Neural cell (in vitro differentiated cells): ENCODE results near the gene NACA2. TPM values are rescaled to one million over a fixed set of nuclear protein-coding genes. Genes with fewer than 3 reads are reported as not detected.

Experiments
- H2AFZ ChIP-seq: fragments of 200-600, 300-800 bp; sonication (generic), shearing (Covaris generic); 2 replicates; pipeline ENCODE4 v1.6.0; 2014; ENCODE audit warnings: low read depth, mild to moderate bottlenecking, antibody characterized with exemption, low read length, moderate library complexity
- H3F3A ChIP-seq: fragments of 200-600 bp; shearing (Covaris generic); 2 replicates; pipeline ENCODE4 v1.6.1; 2016; ENCODE audit warnings: mild to moderate bottlenecking, moderate library complexity, mixed read lengths, antibody characterized with exemption, low read length; ENCODE audit not compliant: insufficient read depth, poor library complexity, severe bottlenecking
- H3K27ac ChIP-seq: fragments of 200-600, 300-800 bp; sonication (generic), shearing (Covaris generic); 2 replicates; pipeline ENCODE4 v1.5.1; 2014; ENCODE audit warnings: mild to moderate bottlenecking, low read length, moderate library complexity
- H3K27me3 ChIP-seq: fragments of 300-800, 200-600 bp; sonication (generic), shearing (Covaris generic); 2 replicates; pipeline ENCODE4 v1.6.0; 2014; ENCODE audit warnings: mild to moderate bottlenecking, low read depth, low read length, moderate library complexity; ENCODE audit not compliant: insufficient read depth
- H3K36me3 ChIP-seq: fragments of 300-800, 200-600 bp; sonication (generic), shearing (Covaris generic); 2 replicates; pipeline ENCODE4 v1.5.1; 2014; ENCODE audit warnings: mild to moderate bottlenecking, antibody characterized with exemption, low read length, moderate library complexity; ENCODE audit not compliant: insufficient read depth
- H3K4me2 ChIP-seq: fragments of 300-800, 200-600 bp; sonication (generic), shearing (Covaris generic); 2 replicates; pipeline ENCODE4 v1.6.0; 2014; ENCODE audit warnings: mild to moderate bottlenecking, low read length
- H3K4me3 ChIP-seq: fragments of 300-800, 200-600 bp; sonication (generic), shearing (Covaris generic); 2 replicates; pipeline ENCODE4 v1.5.1; 2014; ENCODE audit warnings: mild to moderate bottlenecking, low read length, moderate library complexity
- H3K79me2 ChIP-seq: fragments of 200-600 bp; shearing (Covaris generic); replicated peaks from 2 replicates; pipeline ENCODE4 v1.6.0; 2014; ENCODE audit warnings: mild to moderate bottlenecking, low read length, moderate library complexity; ENCODE audit not compliant: insufficient read depth
- H3K9ac ChIP-seq: fragments of 300-800, 200-600 bp; sonication (generic), shearing (Covaris generic); 2 replicates; pipeline ENCODE4 v1.6.1; 2016; ENCODE audit warnings: mild to moderate bottlenecking, low read length, mixed read lengths
- H3K9me2 ChIP-seq: fragments of 200-600 bp; shearing (Covaris generic); 2 replicates; pipeline ENCODE4 v1.6.1; 2016; ENCODE audit warnings: mild to moderate bottlenecking, low read length, mixed read lengths; ENCODE audit not compliant: insufficient read depth
- H3K9me3 ChIP-seq: fragments of 200-600, 300-800 bp; sonication (generic), shearing (Covaris generic); 2 replicates; pipeline ENCODE4 v1.6.1; 2016; ENCODE audit warnings: mild to moderate bottlenecking, mixed run types, low read length, moderate library complexity, mixed read lengths
- H4K20me1 ChIP-seq: fragments of 200-600 bp; shearing (Covaris generic); 2 replicates; pipeline ENCODE4 v1.6.1; 2016; ENCODE audit warnings: mild to moderate bottlenecking, mixed run types; ENCODE audit not compliant: insufficient read depth
- CTCF ChIP-seq: fragments of 450-650 bp; IDR thresholded peaks from 2 replicates; pipeline ENCODE4 v1.5.1; 2014; ENCODE audit warnings: antibody characterized with exemption, mild to moderate bottlenecking, moderate library complexity; ENCODE audit not compliant: poor library complexity, severe bottlenecking
- EP300 ChIP-seq: fragments of 450-650 bp; conservative IDR thresholded peaks from 2 replicates; pipeline ENCODE4 v1.6.1; 2014; ENCODE audit warnings: antibody characterized with exemption, mild to moderate bottlenecking, moderate library complexity; ENCODE audit not compliant: poor library complexity, severe bottlenecking
- EZH2 ChIP-seq: fragments of 200-600, 300-800 bp; shearing (Covaris generic), sonication (generic); IDR thresholded peaks from 2 replicates; pipeline ENCODE4 v1.6.1; 2014; ENCODE audit warnings: antibody characterized with exemption, low read length, borderline replicate concordance, mild to moderate bottlenecking; ENCODE audit not compliant: insufficient read depth, poor library complexity, severe bottlenecking
- MXI1 ChIP-seq: fragments of 450-650 bp; conservative IDR thresholded peaks from 2 replicates; pipeline ENCODE4 v1.6.1; 2014; ENCODE audit warnings: antibody characterized with exemption, mild to moderate bottlenecking; ENCODE audit not compliant: poor library complexity, severe bottlenecking
- POLR2AphosphoS5 ChIP-seq: IDR thresholded peaks from 2 replicates; pipeline ENCODE4 v1.6.1; 2012
- RAD21 ChIP-seq: fragments of 450-650 bp; conservative IDR thresholded peaks from 2 replicates; pipeline ENCODE4 v1.6.1; 2014; ENCODE audit warnings: antibody characterized with exemption, mild to moderate bottlenecking, moderate library complexity
- REST ChIP-seq: IDR thresholded peaks from 2 replicates; pipeline ENCODE4 v1.6.1; 2012; ENCODE audit warnings: borderline replicate concordance
- SMC3 ChIP-seq: fragments of 450-650 bp; conservative IDR thresholded peaks from 2 replicates; pipeline ENCODE4 v1.6.1; 2014; ENCODE audit warnings: antibody characterized with exemption, mild to moderate bottlenecking, moderate library complexity; ENCODE audit not compliant: poor library complexity
- TAF1 ChIP-seq: IDR thresholded peaks from 2 replicates; pipeline ENCODE4 v1.6.1; 2012; ENCODE audit warnings: low read depth
- polyA plus RNA-seq: library from polyadenylated mRNA; depleted of rRNA; stranded (reverse); fragments of >200 nt; gene quantifications from 2 replicates; pipeline ENCODE4 v1.2.3, GENCODE V29; 2014

Gene NACA2
- polyA plus RNA-seq, 1 donor from 2014 or later = not detected

- Histone ChIP-seq H3K36me3 (no peaks in the 10 kb centered on the region), H3K27ac (no peak overlapping the region), H3K4me3 (no peak overlapping the region), H3K9ac (no peak overlapping the region), H3K9me2 (no peaks in the 10 kb centered on the region), H3K27me3 (no peaks in the 10 kb centered on the region), H3K9me3 (no peaks in the 10 kb centered on the region), H3K79me2 (no peaks in the 10 kb centered on the region), H3F3A (no peaks in the 10 kb centered on the region), H4K20me1 (no peaks in the 10 kb centered on the region), H3K4me2 (no peak overlapping the region), H2AFZ (no peak overlapping the region)
- TF ChIP-seq MXI1 = no peak
- TF ChIP-seq TAF1 = no peak
- no peak for TF ChIP-seq EP300
- TF ChIP-seq RAD21 = no peak
- no peak for TF ChIP-seq POLR2AphosphoS5
- TF ChIP-seq CTCF = no peak
- TF ChIP-seq EZH2 = no peak
- no peak for TF ChIP-seq SMC3
- TF ChIP-seq REST = no peak
These were observed 36.6 kb upstream of the NACA2 start for GRCh38 chr17:61627658-61628057.

- H3K4me2 ChIP-seq = no peak overlapping the region
- H3K27me3 ChIP-seq = no peaks in the 10 kb centered on the region
- no peaks in the 10 kb centered on the region for H3K9me2 ChIP-seq
- H3K9ac ChIP-seq = no peak overlapping the region
- H4K20me1 ChIP-seq = no peaks in the 10 kb centered on the region
- no peak for TF ChIP-seq EZH2
- TF ChIP-seq POLR2AphosphoS5 = no peak
- no peak for TF ChIP-seq TAF1
- TF ChIP-seq CTCF = no peak
- TF ChIP-seq REST = no peak
- TF ChIP-seq MXI1 = no peak
- TF ChIP-seq EP300 = no peak
- TF ChIP-seq RAD21 = no peak
- no peak for TF ChIP-seq SMC3
- H2AFZ ChIP-seq = no peak overlapping the region
- H3K79me2 ChIP-seq = no peaks in the 10 kb centered on the region
- no peak overlapping the region for H3K27ac ChIP-seq
- no peaks in the 10 kb centered on the region for H3F3A ChIP-seq
- no peak overlapping the region for H3K4me3 ChIP-seq
- H3K36me3 ChIP-seq = no peaks in the 10 kb centered on the region
- no peaks in the 10 kb centered on the region for H3K9me3 ChIP-seq
These were observed 36.1 kb upstream of the NACA2 start for GRCh38 chr17:61627125-61627524.
